HG02973 (cell line): ENCODE results near the gene DLGAP1.
"Not testable (repeated sequence)": the region's sequence is repeated elsewhere in the genome, so short reads cannot be mapped to it uniquely, and the experiment has no call there.

Experiments used
- ATAC-seq: cut with Tn5 transposase; IDR thresholded peaks from one replicate; pipeline ENCODE4 v1.9.1; 2021; ENCODE audit warnings: moderate library complexity; ENCODE audit not compliant: unreplicated experiment

DLGAP1 gene

DNA sequence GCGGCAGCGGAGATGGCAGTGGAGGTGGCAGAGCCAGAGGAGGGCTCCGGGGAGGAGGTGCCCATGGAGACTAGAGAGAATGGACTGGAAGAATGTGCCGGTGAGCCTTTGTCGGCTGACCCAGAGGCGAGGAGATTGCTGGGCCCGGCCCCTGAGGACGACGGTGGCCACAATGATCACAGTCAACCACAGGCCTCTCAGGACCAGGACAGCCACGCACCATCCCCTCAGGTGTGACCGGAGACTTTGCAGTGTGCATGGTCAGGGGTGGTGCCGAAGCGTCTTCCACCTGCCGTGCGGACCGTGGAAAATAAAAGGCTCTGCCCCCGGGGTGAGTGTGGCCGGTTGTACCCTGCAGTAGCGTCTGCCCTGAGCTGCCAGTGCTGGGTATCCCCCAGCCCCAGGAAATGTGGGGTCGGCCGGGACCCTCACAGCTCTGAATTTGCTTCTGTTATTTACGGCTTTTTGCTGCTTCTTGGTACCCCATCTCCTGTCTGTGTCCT, 874.5 kb downstream of the DLGAP1 start:
- not testable (repeated sequence) for ATAC-seq

DNA sequence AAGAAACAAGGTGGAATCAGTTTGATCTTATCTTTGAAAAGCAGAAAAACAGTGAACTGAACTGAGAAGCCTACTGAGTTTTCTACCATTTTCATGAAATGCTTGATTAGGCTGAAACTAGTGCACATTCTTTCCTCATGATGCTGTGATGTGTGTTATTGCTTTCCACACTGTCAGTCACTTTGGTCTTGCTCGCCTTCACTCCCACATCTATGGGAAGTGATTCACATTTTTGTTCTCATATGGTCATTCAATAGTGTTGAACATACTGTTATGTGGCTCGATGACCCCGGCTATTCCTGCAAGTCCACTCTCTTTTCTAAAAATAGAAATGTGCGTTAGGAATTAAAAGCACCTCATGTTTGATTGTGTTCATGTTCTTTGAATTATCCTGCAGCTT, 875.4 kb downstream of the DLGAP1 start:
- no peak for ATAC-seq

DNA sequence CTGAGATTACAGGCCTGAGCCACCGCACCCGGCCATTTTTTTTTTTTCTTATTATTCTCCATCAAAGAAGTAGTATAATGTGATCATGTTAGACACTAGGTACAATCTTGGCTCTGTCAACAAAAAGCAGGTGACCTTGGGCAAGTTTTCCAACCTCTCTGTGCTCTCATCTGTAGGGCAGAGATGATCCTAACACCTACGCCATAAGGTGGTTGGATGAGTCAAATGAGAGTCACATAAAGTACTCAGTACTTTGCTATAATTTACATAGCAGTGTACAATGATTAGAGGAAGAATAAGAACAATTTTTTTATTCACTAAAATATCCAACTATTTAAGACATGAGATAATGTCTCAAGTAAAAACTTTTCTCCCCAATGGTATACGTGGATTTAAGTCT, 876.5 kb downstream of the DLGAP1 start:
- no peak for ATAC-seq

DNA sequence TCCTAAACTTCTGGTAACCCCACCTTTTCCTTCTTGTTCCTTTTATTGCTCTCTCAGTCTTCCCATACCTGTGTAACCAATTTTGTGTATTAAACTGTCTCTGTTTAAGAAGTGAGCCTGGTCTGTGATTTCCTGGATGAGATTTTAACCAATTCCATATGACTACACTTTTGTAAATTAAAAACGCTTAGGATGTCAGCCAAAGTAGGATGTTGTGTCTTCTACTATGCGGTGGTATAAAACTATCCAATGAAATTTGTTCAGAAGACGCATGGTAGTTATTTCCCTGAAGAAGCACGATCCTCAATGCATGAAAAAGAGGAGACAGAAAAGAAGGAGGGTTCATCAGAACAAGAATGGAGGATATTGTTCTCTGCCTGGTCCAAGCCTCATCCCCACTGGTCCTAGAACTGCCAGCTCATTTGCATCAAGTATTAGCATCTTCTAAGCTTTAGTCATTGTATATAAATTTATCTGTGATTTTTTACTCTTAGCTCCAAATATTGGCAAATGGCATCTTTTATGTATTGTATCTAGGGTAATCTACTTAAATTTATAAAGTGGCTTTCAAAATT, 877.7 kb downstream of the DLGAP1 start:
- ATAC-seq, result no peak

DNA sequence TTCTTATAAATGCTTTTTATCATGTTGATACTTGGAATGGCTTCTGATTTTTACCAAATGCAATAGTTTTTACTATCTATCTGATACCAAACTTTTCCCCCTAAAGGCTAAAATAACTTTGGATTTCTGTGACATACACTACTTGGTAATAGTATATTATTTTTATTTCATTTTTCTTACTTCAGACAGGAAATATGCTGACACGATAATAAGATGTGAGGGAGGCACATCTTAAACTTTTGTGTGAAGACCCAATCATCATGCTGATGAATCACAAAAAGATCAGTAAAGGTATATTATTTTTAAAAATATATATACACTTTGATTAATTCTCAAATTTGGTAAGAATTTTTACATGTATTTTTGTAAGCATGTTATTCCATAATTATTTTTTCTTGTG, 882.3 kb downstream of the DLGAP1 start:
- no peak for ATAC-seq

DNA sequence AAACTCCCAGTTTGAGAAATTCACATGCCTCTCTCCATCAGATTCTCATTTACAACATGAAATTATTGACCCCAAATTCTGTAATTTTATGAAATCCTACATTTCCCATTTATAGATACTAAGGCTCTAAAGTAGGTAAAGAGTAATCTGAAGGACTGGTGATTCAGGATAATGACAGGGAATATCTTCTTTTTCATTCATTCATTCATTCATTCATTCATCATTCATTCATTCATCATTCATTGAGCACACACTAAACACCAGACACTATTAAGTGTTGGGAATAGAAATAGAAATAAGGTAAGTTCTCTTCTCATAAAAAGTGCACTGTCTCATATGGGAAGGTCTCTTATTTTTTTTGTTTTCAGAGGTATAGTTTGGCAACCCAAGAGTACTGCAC, 888.3 kb downstream of the DLGAP1 start:
- ATAC-seq, result no peak

DNA sequence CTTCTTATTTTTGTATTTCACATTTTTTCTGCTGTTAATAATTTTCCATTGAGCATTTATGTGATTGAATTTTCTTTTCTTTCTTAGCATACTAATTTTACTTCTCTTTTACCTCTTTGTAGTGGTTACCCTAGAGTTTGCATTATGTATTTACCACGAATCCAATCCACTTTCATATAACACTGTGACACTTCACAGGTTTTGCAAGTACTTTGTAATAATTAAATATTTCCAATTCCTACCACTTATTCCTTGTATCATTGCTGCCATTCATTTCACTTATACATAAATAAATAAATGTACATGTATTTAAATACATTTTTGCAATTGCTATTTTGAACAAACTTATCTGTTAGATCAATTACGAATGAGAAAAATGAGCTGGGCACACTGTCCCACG, 894.4 kb downstream of the DLGAP1 start:
- no peak for ATAC-seq

DNA sequence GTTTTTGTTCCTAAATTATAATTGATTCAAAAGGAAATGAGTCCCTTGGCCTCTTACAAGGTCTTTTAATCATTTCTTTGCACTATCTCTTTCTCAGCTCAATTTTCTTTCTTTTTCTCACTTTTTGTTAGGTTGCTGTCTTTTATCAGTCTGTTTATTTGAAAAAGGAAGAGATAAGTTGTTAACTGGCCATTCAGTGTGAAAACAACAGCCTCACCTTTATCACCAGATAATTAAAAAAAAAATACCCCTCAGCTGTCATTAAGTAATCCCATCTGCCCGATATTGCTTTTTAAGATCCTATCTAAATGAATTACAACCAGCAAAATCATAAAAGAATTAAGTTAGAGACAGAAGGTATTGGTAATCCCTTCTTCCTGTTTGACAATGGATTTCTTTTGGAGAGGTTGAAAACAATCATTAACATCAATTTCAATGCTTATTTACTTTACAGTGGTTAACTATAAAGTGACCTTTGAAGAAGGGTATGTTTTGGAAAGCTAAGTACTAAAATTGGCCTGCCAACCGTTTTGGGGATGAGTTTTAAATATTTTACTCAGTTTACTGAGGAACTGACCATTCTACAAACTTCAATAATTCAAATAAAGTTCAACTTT, 900.2 kb downstream of the DLGAP1 start:
- no peak for ATAC-seq

DNA sequence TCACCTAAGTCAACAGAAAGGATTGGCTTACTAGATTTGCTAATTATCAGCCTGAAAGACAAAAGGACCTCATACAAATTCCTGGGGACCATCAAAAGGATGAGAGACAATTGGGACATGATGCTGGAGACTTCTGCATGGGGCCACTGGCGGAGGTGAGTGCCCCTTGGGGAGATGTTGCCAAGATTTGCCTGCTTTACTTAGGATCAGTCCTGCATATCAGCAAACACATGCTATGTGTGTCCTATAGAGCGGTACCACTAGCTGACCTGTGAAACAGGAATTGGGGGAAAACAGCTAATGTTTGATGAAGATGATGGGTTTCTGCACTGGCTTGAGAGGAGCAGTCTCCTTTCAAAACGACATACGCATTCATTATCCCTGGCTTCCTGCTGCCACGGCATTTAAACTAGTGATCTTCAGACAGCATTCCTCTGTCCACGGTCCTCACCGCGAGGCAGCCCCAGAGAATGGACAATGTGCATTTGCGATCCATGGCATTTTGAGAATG, 901.0 kb downstream of the DLGAP1 start:
- ATAC-seq, result no peak

DNA sequence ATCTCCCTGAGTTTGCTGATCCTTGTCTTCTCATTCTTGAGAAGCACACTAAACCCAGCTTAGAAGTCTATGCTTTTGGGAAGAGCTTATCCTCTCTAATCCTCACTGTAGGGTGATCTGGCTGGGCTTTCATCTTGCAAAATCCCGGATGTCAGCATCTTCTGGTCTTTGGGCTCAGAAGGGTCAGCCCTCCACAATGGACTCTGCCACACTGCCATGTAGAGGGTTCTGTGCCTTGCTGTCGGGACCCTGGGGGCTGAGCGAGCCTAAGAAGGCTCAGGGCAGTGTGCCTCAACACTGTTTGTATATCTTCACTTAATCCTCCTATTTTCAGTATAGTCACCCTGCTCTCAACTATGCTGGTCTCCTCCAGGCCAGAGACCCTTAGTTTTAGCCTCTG, 902.8 kb downstream of the DLGAP1 start:
- no peak for ATAC-seq

DNA sequence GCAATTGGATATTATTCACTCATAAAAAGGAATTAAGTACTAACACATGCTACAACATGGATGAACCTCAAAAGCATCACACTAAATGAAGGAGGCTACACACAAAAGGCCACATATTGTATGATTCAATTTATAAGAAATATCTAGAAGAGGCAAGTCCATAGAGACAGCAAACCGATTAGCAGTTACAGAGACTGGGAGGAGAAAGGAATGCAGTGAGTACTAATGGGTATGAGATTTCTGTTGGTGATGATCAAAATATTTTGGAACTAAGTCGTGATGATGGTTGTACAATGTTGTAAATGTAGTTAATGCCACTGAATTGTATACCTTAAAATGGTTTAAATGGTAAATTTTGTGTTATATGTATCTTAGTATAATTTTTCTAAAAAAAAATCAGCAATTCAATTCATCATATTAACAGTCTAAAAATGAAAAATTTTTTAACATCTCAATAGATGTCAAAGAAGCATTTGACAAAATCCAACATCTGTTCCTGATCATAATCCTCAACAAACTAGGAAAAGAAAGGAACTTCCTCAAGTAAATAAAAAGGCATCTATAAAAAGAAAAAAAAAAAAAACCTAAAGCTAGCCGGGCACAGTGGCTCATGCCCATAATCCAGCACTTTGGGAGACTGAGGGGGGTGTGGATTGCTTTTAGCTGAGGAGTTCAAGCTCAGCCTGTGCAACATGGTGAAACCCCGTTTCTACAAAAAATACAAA, 907.1 kb downstream of the DLGAP1 start:
- no peak for ATAC-seq

DNA sequence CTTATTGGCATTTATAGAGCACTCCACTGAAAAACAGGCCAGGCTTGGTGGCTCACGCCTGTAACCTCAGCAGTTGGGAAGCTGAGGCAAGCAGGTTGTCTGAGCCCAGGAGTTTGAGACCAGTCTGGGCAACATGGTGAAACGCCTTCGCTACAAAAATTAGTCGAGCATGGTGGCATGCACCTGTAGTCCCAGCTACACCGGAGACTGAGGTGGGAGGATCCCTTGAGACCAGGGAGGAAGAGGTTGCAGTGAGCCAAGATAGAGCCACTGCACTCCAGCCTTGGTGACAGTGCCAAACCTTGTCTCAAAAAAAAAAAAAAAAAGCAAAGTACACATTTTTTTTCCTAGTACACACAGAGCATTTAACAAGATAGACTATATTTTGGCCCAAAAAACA, 909.0 kb downstream of the DLGAP1 start:
- no peak for ATAC-seq

DNA sequence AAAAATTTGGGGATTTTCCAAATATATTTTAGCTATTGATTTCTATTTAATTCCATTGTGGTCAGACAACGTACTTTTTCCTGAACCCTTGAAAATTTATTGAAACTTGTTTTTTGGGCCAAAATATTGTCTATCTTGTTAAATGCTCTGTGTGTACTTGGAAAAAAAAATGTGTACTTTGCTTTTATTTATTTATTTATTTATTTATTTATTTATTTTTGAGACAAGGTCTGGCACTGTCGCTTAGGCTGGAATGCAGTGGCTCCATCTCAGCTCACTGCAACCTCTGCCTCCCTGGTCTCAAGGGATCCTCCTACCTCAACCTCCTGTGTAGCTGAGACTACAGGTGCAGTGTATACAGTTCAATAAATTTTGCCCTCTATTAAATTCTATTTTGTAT, 910.6 kb downstream of the DLGAP1 start:
- ATAC-seq, result no peak

DNA sequence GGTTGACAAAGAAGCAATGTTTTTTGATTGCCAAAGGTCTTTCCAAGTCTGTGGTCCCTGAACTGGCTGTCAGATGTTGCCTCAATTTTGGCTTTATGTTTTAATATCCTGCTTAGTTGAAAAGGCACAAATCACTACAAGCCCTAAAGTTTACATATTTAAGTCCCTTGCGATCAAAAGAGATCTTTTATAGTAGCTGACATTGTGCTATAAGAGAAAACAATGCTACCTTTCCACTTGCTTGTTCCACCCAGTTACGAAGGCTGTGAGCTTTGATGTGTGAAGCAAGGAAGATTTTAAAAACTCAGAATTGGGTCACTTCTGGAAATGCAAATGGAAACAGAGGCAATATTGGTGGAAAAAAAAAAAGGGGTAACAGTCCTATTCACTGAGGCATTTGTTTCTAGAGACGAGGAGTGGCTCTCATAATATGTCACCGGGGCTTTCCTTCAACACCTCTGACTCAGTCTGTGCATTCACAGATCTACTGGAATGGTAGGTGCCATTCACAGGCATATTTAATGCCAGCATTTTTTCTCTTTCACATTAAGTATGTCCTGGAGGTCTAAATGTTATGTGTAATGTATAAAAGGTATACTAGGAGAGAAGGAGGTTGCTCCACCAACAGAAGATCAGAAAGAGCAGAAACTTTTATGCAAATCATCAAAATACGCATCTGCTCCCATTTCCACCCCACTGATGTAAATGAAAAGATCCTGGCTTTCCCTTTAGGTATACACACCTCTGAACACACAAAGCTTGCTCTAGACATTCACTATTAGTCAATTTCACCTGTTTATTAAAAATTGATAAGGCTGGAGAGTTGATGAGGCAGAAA, 913.3 kb downstream of the DLGAP1 start:
- peak; percentile 94 for ATAC-seq

DNA sequence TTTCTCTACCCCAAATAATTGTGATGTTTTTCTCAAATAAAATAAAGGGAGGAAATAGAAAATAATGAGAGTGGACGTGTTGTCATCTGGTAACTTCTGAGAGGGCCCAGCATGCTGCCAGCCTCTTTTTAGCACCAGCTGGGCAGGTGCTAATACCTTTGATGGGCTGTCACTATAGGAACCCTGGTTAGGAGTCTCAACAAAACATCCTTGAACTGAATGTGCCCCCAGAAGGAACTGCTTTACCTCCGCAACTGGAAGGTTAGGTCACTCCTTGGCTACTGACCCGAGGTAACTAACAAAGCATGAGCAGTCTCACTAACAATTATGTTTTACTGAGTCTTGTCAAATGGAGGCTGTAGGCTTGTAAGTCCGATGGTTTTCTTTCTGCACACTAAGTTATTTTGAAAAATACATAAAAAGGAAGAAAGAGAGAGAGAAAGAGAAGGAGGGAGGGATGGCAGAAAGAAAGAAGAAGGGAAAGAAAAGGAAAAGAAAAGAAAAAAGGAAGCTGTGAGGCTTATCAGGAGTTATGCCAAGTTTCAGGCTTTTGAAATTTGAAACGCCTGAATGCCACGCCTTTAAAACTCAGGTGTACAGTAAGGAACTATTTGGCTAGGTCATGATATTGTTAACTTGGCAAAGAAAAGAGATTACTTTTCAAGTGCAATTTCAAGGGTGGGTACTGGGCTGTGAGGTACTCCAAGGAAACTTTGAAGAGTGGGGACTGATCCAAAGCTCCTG, 914.1 kb downstream of the DLGAP1 start:
- no peak for ATAC-seq

DNA sequence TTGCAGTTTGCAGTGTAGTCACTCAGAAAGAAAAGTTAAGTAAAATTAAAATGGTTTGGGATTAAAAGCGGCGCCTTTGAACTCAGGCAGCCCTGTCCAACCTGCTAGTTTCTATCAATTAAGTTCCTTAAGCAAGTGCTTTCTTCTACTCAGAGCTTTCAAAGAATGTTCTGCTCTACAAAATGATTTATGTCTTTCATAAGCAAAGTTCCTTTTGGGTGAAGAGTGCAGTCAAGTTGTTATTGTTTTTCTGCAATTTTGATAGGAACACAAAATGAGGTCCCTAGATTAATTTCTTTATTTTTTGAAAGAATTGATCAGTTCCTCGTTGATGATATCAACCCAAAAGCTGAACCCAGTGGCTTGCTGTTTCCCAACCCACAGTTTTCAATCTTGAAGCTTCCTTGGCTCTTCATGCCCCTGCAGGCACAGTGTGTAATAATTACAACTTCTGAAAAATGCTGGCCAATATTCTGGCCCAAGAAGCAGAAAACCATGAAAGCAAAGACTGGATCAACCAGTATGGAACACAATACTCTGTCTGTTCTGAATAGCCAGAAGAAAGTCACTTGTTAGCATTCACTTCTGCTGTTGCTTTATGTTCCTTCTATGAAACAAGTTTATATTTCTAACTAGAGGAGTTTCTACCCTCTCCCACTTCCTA, 916.0 kb downstream of the DLGAP1 start:
- no peak for ATAC-seq

DNA sequence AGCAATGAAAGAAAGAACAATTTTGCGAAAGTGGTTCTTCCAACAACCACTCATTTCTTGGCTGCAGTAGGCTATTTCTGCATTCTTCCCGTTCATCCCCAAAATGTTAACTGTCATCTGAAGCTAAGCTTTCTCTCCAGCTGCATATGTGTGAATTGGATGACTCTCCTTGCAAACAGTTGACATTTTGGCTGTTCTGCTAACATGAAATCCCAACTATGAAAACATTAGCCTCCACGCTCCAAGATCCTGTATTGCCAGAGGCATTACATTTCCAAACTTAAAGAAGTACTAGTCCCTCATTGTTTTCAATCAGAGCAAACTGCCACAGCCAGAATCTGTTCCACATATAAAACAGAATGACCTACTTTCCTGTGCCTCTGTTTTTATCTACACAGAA, 916.7 kb downstream of the DLGAP1 start:
- no peak for ATAC-seq

DNA sequence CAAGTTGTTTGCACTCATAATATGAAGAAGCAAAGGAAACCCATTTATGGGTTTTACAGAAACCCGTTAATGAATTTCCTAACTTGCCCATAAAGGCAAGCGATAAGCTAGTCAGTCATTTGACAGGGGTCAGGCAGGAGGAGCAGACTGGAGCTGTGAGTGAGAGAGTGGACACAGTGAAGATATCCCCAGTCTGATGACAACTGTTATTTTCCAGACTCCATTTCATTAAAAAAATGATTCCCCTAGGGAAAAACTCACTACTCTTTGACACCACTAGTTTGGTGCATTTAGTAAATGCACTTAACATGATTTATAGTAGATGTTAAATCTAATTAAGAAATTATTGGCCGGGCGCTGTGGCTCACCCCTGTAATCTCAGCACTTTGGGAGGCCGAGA, 924.3 kb downstream of the DLGAP1 start:
- ATAC-seq, result no peak

DNA sequence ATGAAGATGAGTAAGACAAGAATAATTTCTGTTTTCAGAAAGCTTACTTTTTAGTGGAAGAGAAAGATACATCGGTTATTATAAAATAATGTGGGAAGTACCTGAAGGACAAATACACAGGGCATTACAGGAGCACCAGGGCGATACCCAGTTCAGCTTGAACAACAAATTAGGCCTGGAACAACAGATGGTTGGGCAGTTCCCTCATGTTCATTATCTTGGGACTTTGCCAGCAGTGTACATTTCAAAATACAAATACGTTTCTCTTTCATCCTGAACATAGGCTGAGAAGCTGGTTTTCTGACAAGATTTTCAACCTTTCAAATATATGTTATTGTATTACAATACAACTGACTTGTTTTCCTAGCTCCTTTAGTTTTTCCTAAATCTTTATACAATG, 925.5 kb downstream of the DLGAP1 start:
- ATAC-seq, result no peak

DNA sequence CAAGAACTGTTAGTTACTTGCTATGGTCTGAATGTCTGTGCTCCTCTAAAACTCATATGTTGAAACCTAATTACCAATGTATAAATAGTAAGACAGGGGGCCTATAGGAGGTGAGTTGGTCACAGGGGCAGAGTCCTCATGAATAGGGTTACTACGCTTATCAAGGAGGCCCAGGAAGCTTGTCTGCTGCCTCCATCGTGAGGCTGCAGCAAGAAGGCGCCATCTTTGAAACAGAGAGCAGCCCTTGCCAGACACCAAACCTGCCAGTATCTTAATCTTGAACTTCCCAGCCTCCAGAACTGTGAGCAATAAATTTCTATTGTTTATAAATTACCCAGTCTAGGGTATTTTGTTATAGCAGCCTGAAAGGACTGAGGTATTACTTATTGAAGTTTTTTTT, 926.0 kb downstream of the DLGAP1 start:
- ATAC-seq, result no peak
